SK-N-SH (cell line): ENCODE results near the gene NOX5. TPM values are rescaled to one million over a fixed set of nuclear protein-coding genes. Genes with fewer than 3 reads are reported as not detected.

Experiments used
- CTCF ChIA-PET: fragments of 300-600, 350-600 bp; formaldehyde crosslinking; extraction: SDS; loops from one replicate; lab custom pipeline; 2021; lab: Yijun Ruan, JAX
- POLR2A ChIA-PET: fragments of 350-600 bp; sonication (Branson Sonifier 250); formaldehyde crosslinking; extraction: SDS; loops from one replicate; lab custom pipeline; 2020; ENCODE audit warnings: antibody characterized with exemption, inconsistent platforms; lab: Yijun Ruan, JAX
- DNase-seq: peaks from one replicate; pipeline ENCODE4 v3.0.0; 2012
- H2AFZ ChIP-seq: fragments of 200-600 bp; sonication (generic); 2 replicates; pipeline ENCODE4 v1.8.1; 2016; ENCODE audit warnings: antibody characterized with exemption, mild to moderate bottlenecking, low read depth
- H3F3A ChIP-seq: fragments of 200-600 bp; sonication (generic); replicated peaks from 2 replicates; pipeline ENCODE3; 2016; ENCODE audit warnings: antibody characterized with exemption, mild to moderate bottlenecking; ENCODE audit not compliant: insufficient read depth
- H3K27ac ChIP-seq, 2 experiments: fragments of 200-500 bp in 1 of 2; fragments of 200-600 bp in 1 of 2; sonication (Bioruptor generic) in 1 of 2; sonication (generic), shearing (Covaris generic) in 1 of 2; 2 replicates each; pipeline versions ENCODE4 v1.5.1 to v1.6.1; 2014 to 2016; ENCODE audit warnings: low read depth in 2 of 2, inconsistent platforms in 1 of 2, low read length in 1 of 2, mild to moderate bottlenecking in 1 of 2, mixed read lengths in 1 of 2
- H3K27me3 ChIP-seq: fragments of 200-600 bp; sonication (generic), shearing (Covaris generic); 2 replicates; pipeline ENCODE4 v1.6.1; 2016; ENCODE audit warnings: mixed run types; ENCODE audit not compliant: insufficient read depth
- H3K36me3 ChIP-seq, 2 experiments: fragments of 200-500 bp in 1 of 2; fragments of 200-600 bp in 1 of 2; sonication (Bioruptor generic) in 1 of 2; sonication (generic) in 1 of 2; replicated peaks in 1 of 2; 2 replicates each; pipeline versions ENCODE3 to v1.5.1; 2014 to 2016; ENCODE audit warnings: low read length in 1 of 2, mild to moderate bottlenecking in 1 of 2; ENCODE audit not compliant: insufficient read depth in 2 of 2, control insufficient read depth in 1 of 2
- H3K4me1 ChIP-seq, 2 experiments: fragments of 200-500 bp in 1 of 2; fragments of 200-600 bp in 1 of 2; sonication (Bioruptor generic) in 1 of 2; sonication (generic), shearing (Covaris generic) in 1 of 2; 2 replicates each; pipeline versions ENCODE4 v1.5.1 to v1.6.1; 2014 to 2016; ENCODE audit warnings: low read depth in 1 of 2, low read length in 1 of 2, mixed run types in 1 of 2; ENCODE audit not compliant: insufficient read depth in 2 of 2, control insufficient read depth in 1 of 2
- H3K4me2 ChIP-seq: fragments of 200-600 bp; sonication (generic), shearing (Covaris generic); 2 replicates; pipeline ENCODE4 v1.6.1; 2017; ENCODE audit warnings: mixed run types
- H3K4me3 ChIP-seq, 2 experiments: fragments of 200-500 bp in 1 of 2; fragments of 200-600 bp in 1 of 2; sonication (Bioruptor generic) in 1 of 2; sonication (generic), shearing (Covaris generic) in 1 of 2; 2 replicates each; pipeline versions ENCODE4 v1.5.1 to v1.8.1; 2014 to 2016; ENCODE audit warnings: low read depth in 2 of 2, inconsistent platforms in 1 of 2, low read length in 1 of 2, mild to moderate bottlenecking in 1 of 2, mixed read lengths in 1 of 2, moderate library complexity in 1 of 2
- H3K79me2 ChIP-seq: fragments of 200-600 bp; sonication (generic); 2 replicates; pipeline ENCODE4 v1.8.1; 2017; ENCODE audit warnings: mild to moderate bottlenecking; ENCODE audit not compliant: insufficient read depth
- H3K9ac ChIP-seq: fragments of 200-600 bp; sonication (generic); 2 replicates; pipeline ENCODE4 v1.6.1; 2017; ENCODE audit warnings: mixed run types
- H3K9me2 ChIP-seq: fragments of 200-600 bp; sonication (generic); 2 replicates; pipeline ENCODE4 v1.6.1; 2017; ENCODE audit warnings: mixed run types
- H3K9me3 ChIP-seq: fragments of 200-600 bp; sonication (generic); 2 replicates; pipeline ENCODE4 v1.6.1; 2017; ENCODE audit warnings: mixed run types, mild to moderate bottlenecking, moderate library complexity
- H4K20me1 ChIP-seq: fragments of 200-600 bp; sonication (generic); 2 replicates; pipeline ENCODE4 v1.6.1; 2017; ENCODE audit warnings: mild to moderate bottlenecking, mixed run types; ENCODE audit not compliant: insufficient read depth
- CHD2 ChIP-seq: fragments of 150-350 bp; IDR thresholded peaks from 2 replicates; pipeline ENCODE4 v1.6.1; 2018; ENCODE audit warnings: low read length; ENCODE audit not compliant: partially characterized antibody
- CTCF ChIP-seq: fragments of 200-600 bp; sonication (generic); IDR thresholded peaks from 2 replicates; pipeline ENCODE4 v1.6.1; 2017; ENCODE audit warnings: antibody characterized with exemption, mild to moderate bottlenecking, moderate library complexity
- EP300 ChIP-seq, 2 experiments: IDR thresholded peaks; 2 replicates each; pipeline versions ENCODE4 v1.4.0 to v1.6.1; 2012; ENCODE audit warnings: borderline replicate concordance in 1 of 2, low read depth in 1 of 2, low read length in 1 of 2
- EZH2phosphoT487 ChIP-seq: fragments of 200-600 bp; sonication (generic); IDR thresholded peaks from 2 replicates; pipeline ENCODE4 v1.6.1; 2017; ENCODE audit warnings: low read depth, mixed run types, mild to moderate bottlenecking, antibody characterized with exemption, moderate library complexity, borderline replicate concordance
- FOXM1 ChIP-seq: IDR thresholded peaks from 2 replicates; pipeline ENCODE4 v1.4.0; 2012; ENCODE audit warnings: low read depth, mild to moderate bottlenecking
- GATA2 ChIP-seq: sonication (generic); formaldehyde crosslinking; IDR thresholded peaks from 2 replicates; pipeline ENCODE4 v1.5.0; 2020; ENCODE audit warnings: mild to moderate bottlenecking, missing genetic modification reagents
- IRF3 ChIP-seq: fragments of 150-350 bp; IDR thresholded peaks from 2 replicates; pipeline ENCODE4 v1.6.1; 2016; ENCODE audit warnings: mild to moderate bottlenecking, low read depth, low read length
- MEF2A ChIP-seq: IDR thresholded peaks from 2 replicates; pipeline ENCODE4 v1.4.0; 2012; ENCODE audit warnings: low read depth, borderline replicate concordance
- NFIC ChIP-seq: IDR thresholded peaks from 2 replicates; pipeline ENCODE4 v1.4.0; 2012; ENCODE audit warnings: borderline replicate concordance
- PBX3 ChIP-seq: IDR thresholded peaks from 2 replicates; pipeline ENCODE4; 2012
- POLR2AphosphoS5 ChIP-seq: IDR thresholded peaks from 2 replicates; pipeline ENCODE4 v1.6.1; 2012; ENCODE audit warnings: low read depth, low read length
- RCOR1 ChIP-seq: fragments of 150-350 bp; IDR thresholded peaks from 2 replicates; pipeline ENCODE4 v1.6.1; 2017; ENCODE audit warnings: antibody characterized with exemption, low read length
- RFX5 ChIP-seq: IDR thresholded peaks from 2 replicates; pipeline ENCODE4 v1.6.1; 2012; ENCODE audit warnings: mild to moderate bottlenecking, improper control_type of control experiment, low read length
- SIN3A ChIP-seq: IDR thresholded peaks from 2 replicates; pipeline ENCODE4 v1.6.1; 2012; ENCODE audit warnings: low read depth, mild to moderate bottlenecking, low read length, moderate library complexity, borderline replicate concordance
- TAF1 ChIP-seq: IDR thresholded peaks from 2 replicates; pipeline ENCODE4 v1.6.1; 2012; ENCODE audit warnings: low read depth, mild to moderate bottlenecking, low read length, moderate library complexity, borderline replicate concordance
- TCF12 ChIP-seq: IDR thresholded peaks from 2 replicates; pipeline ENCODE4 v1.4.0; 2012
- TEAD4 ChIP-seq: IDR thresholded peaks from 2 replicates; pipeline ENCODE4 v1.4.0; 2012; ENCODE audit warnings: mild to moderate bottlenecking, borderline replicate concordance; ENCODE audit not compliant: insufficient read depth
- USF1 ChIP-seq: IDR thresholded peaks from 2 replicates; pipeline ENCODE4 v1.4.0; 2012; ENCODE audit warnings: low read depth, borderline replicate concordance
- YY1 ChIP-seq: IDR thresholded peaks from 2 replicates; pipeline ENCODE4 v1.4.0; 2012; ENCODE audit warnings: low read depth, mild to moderate bottlenecking
- ZBTB33 ChIP-seq: IDR thresholded peaks from 2 replicates; pipeline ENCODE4 v1.4.0; 2012; ENCODE audit warnings: low read depth, borderline replicate concordance
- WGBS: methylation state at CpG from one replicate; pipeline ENCODE4 v1.1.6; 2017; ENCODE audit warnings: low lambda C conversion rate; 5-methylcytosine and 5-hydroxymethylcytosine counted together
- polyA plus RNA-seq, 3 experiments: library from polyadenylated mRNA; depleted of rRNA; stranded (reverse); fragments of >200 nt; gene quantifications; 2 replicates each; pipeline ENCODE4 v1.2.3, GENCODE V29; 2012

Gene NOX5
- polyA plus RNA-seq, 1 of the 3 experiments (the other 2 are of a cell fraction): 0.05 TPM

- WGBS: 60% methylated on average over 5 of the region's 6 CpGs
- ChIA-PET POLR2A (no interaction called here), CTCF (interaction anchor here (1.0 to 2.0 kb wide), 4 partner anchors 8 to 111 kb away, joined by 3 to 5 read pairs (median 4); no protein-coding TSS in a partner anchor)
- Histone ChIP-seq H4K20me1 (no peaks in the 10 kb centered on the region), H3K36me3 (no peaks in the 10 kb centered on the region), H3K9me2 (no peaks in the 10 kb centered on the region), H3K79me2 (no peaks in the 10 kb centered on the region), H3K27me3 (peaks cover 6% of the 10 kb centered on the region; the same call in 1 of the 2 replicates), H3K9me3 (no peaks in the 10 kb centered on the region), H3K4me1 (peaks cover 0 to 18% of the 10 kb centered on the region in 2 experiments; a peak in 2 of 4 replicates), H3K4me3 (no peak overlapping the region), H3K4me2 (no peak overlapping the region), H2AFZ (no peak overlapping the region), H3K9ac (no peak overlapping the region), H3F3A (no peaks in the 10 kb centered on the region), H3K27ac (no peak overlapping the region)
- DNase-seq: no peak
- TF ChIP-seq USF1: no peak
- TF ChIP-seq PBX3: no peak
- TF ChIP-seq MEF2A: no peak
- TF ChIP-seq EP300 (IDR thresholded peaks at IDR 0.05; ENCODE audit: borderline replicate concordance in 1 of 2, low read depth in 1 of 2, low read length in 1 of 2): no peak
- no peak for TF ChIP-seq EZH2phosphoT487
- TF ChIP-seq ZBTB33: no peak
- no peak for TF ChIP-seq TEAD4
- no peak for TF ChIP-seq NFIC
- no peak for TF ChIP-seq RCOR1
- no peak for TF ChIP-seq YY1
- TF ChIP-seq GATA2 (CRISPR knock-in tag): no peak
- TF ChIP-seq CHD2: no peak
- no peak for TF ChIP-seq CTCF
- no peak for TF ChIP-seq FOXM1
- no peak for TF ChIP-seq TAF1
- TF ChIP-seq RFX5: no peak
- no peak for TF ChIP-seq SIN3A
- TF ChIP-seq IRF3: no peak
- TF ChIP-seq TCF12: no peak
- TF ChIP-seq POLR2AphosphoS5: no peak
These were observed 27.4 kb upstream of the NOX5 start for GRCh38 chr15:68987120-68987519.
